ENCODE measurements around the gene OLIG1. TPM values are rescaled to one million over a fixed set of nuclear protein-coding genes. Genes with fewer than 3 reads are reported as not detected.
A peak's percentile ranks its signal among the peaks of the same experiment; 100 is the strongest.

Gene OLIG1
- total RNA-seq, 1 donor from 2014 or later, result 0.62 TPM

- intact Hi-C loops (cut with micrococcal nuclease), result no loop called here
- ATAC-seq (no peak), DNase-seq (no peak)
Measured at GRCh38 chr21:33080376-33080775, 10.4 kb downstream of the OLIG1 start.

GRCh38 chr21:33080776-33081175, 10.8 kb downstream of the OLIG1 start:
- intact Hi-C loops (cut with micrococcal nuclease), result no loop called here
- no peak for DNase-seq
- no peak for ATAC-seq

- intact Hi-C loops (cut with micrococcal nuclease), result no loop called here
- no peak for ATAC-seq
- DNase-seq, result no peak
Measured at GRCh38 chr21:33088384-33088783, 18.4 kb downstream of the OLIG1 start.

GRCh38 chr21:33089395-33090119, 19.6 kb downstream of the OLIG1 start:
- intact Hi-C loops (cut with micrococcal nuclease), result no loop called here
- DNase-seq (no peak), ATAC-seq (no peak)

- DNase-seq, result no peak
- intact Hi-C loops (cut with micrococcal nuclease), result no loop called here
- ATAC-seq, result no peak
Measured at GRCh38 chr21:33096426-33096825, 26.5 kb downstream of the OLIG1 start.

- intact Hi-C loops (cut with micrococcal nuclease), result no loop called here
- ATAC-seq (no peak), DNase-seq (no peak)
Measured at GRCh38 chr21:33099131-33099530, 29.2 kb downstream of the OLIG1 start.

GRCh38 chr21:33101300-33101911, 31.5 kb downstream of the OLIG1 start:
- intact Hi-C loops (cut with micrococcal nuclease), result no loop called here
- DNase-seq (no peak), ATAC-seq (no peak)

- intact Hi-C loops (cut with micrococcal nuclease), result no loop called here
- no peak for DNase-seq
- ATAC-seq, result no peak
Measured at GRCh38 chr21:33105088-33105487, 35.1 kb downstream of the OLIG1 start.

- intact Hi-C loops (cut with micrococcal nuclease), result no loop called here
- DNase-seq (no peak), ATAC-seq (no peak)
Measured at GRCh38 chr21:33108228-33108627, 38.3 kb downstream of the OLIG1 start.

- intact Hi-C loops (cut with micrococcal nuclease), result no loop called here
- DNase-seq (no peak), ATAC-seq (no peak)
Measured at GRCh38 chr21:33109574-33110339, 39.8 kb downstream of the OLIG1 start.

GRCh38 chr21:33110340-33110715, 40.4 kb downstream of the OLIG1 start:
- ATAC-seq (no peak), DNase-seq (no peak)
- intact Hi-C loops (cut with micrococcal nuclease), result no loop called here

- intact Hi-C loops (cut with micrococcal nuclease), result no loop called here
- no peak for DNase-seq
- ATAC-seq, result no peak
Measured at GRCh38 chr21:33111577-33111976, 41.6 kb downstream of the OLIG1 start.

GRCh38 chr21:33112151-33112550, 42.2 kb downstream of the OLIG1 start:
- intact Hi-C loops (cut with micrococcal nuclease), result no loop called here
- no peak for ATAC-seq

GRCh38 chr21:33112681-33113080, 42.7 kb downstream of the OLIG1 start:
- DNase-seq, result no peak
- intact Hi-C loops (cut with micrococcal nuclease), result no loop called here

More at GRCh38 chr21:33112151-33112550, 42.2 kb downstream of the OLIG1 start:
- DNase-seq, result no peak

GRCh38 chr21:33113131-33113530, 43.2 kb downstream of the OLIG1 start:
- intact Hi-C loops (cut with micrococcal nuclease), result no loop called here
- ATAC-seq, result no peak
- DNase-seq, result no peak

More at GRCh38 chr21:33112681-33113080, 42.7 kb downstream of the OLIG1 start:
- ATAC-seq, result no peak

GRCh38 chr21:33114276-33114675, 44.3 kb downstream of the OLIG1 start:
- ATAC-seq (no peak), DNase-seq (no peak)
- intact Hi-C loops (cut with micrococcal nuclease), result no loop called here

GRCh38 chr21:33115631-33116510, 45.9 kb downstream of the OLIG1 start:
- ATAC-seq (no peak), DNase-seq (peak; percentile 37)
- intact Hi-C loops (cut with micrococcal nuclease), result no loop called here

- intact Hi-C loops (cut with micrococcal nuclease), result no loop called here
- ATAC-seq (no peak), DNase-seq (no peak)
Measured at GRCh38 chr21:33116676-33117075, 46.7 kb downstream of the OLIG1 start.

- ATAC-seq (no peak), DNase-seq (no peak)
- intact Hi-C loops (cut with micrococcal nuclease), result no loop called here
Measured at GRCh38 chr21:33117101-33117888, 47.4 kb downstream of the OLIG1 start.
